C1 segment of cervical spinal cord (tissue), 14 donors: Measurements from ENCODE around the gene GPC3.
"Not testable (repeated sequence)": the region's sequence is repeated elsewhere in the genome, so short reads cannot be mapped to it uniquely, and the experiment has no call there.

Source experiments
- DNase-seq, 14 donors: peaks; one replicate each; lab custom pipeline; 2025; lab: John Stamatoyannopoulos, UW

GPC3 gene

GRCh38 chrX:133892337-133892736, 93.1 kb downstream of the GPC3 start:
- DNase-seq, result no peak

DNA sequence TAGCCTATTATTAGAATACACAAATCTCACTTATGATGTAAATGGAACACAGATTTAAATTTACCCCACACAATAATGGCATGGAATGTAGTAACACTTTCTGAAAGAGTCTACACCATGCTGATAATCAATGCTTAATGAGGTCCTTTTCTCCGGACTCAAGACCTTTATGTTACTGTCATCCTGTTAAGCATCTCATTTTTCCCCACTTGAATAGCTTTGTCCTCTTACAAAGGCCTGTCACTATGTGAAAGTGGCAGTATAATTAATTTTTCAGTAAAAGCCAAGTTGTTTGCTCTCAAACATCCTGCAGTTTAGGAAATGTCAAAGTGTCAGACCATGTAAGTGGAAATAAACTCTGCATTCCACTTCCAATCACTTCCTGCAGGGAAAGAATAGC, 96.4 kb downstream of the GPC3 start:
- DNase-seq, result no peak

DNA sequence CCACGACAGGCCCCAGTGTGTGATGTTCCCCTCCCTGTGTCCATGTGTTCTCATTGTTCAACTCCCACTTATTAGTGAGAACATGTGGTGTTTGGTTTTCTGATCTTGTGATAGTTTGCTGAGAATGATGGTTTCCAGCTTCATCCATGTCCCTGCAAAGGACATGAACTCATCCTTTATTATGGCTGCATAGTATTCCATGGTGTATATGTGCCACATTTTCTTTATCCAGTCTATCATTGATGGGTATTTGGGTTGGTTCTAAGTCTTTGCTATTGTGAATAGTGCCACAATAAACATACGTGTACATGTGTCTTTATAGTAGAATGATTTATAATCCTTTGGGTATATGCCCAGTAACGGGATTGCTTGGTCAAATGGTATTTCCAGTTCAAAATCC, 97.3 kb downstream of the GPC3 start:
- DNase-seq, result not testable (repeated sequence)

- DNase-seq, result no peak
Measured at GRCh38 chrX:133884430-133885394, 100.7 kb downstream of the GPC3 start.

GRCh38 chrX:133881893-133882292, 103.5 kb downstream of the GPC3 start:
- no peak for DNase-seq

- DNase-seq, result no peak
Measured at GRCh38 chrX:133881007-133881406, 104.4 kb downstream of the GPC3 start.

DNA sequence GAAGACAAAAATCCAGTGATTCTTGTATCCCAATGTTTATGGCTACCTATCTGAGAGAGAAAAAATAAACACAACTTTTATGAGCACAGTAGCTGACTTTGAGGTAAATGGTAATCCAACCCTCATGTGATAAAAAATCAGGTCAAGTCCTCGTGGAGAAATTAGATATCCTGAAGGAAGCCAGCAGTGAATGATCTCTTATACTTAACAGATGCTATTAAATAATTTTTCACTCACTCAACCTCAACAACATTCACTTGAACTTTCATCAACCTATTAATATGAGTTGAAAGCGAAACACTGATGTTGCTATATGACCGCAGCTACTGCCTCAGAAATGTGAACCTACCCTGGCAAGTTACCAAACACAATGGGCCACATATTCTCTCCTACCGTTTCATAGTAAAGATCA, 105.4 kb downstream of the GPC3 start:
- DNase-seq, result no peak

DNA sequence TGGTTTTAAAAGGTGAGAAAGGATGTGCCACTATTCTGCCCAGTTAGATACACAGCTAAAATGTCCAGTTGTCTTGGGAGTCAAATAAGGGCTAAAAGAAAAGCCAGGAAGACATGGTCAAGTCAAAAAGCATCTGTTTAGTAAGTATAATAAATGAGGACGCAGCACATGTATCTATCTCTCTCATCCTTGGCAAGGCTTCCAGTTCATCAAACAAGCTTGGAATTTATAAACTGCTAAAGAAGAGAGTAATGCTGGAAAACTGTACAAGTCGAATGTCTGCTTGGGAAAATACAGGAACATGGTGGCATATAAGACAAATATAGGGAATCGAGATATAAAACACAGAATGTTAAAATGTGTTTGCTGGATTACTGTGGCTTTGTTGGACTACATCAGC, 106.7 kb downstream of the GPC3 start:
- no peak for DNase-seq

- DNase-seq, result no peak
Measured at GRCh38 chrX:133876646-133877045, 108.7 kb downstream of the GPC3 start.

- no peak for DNase-seq
Measured at GRCh38 chrX:133869270-133869669, 116.1 kb downstream of the GPC3 start.

- no peak for DNase-seq
Measured at GRCh38 chrX:133868682-133869081, 116.7 kb downstream of the GPC3 start.

DNA sequence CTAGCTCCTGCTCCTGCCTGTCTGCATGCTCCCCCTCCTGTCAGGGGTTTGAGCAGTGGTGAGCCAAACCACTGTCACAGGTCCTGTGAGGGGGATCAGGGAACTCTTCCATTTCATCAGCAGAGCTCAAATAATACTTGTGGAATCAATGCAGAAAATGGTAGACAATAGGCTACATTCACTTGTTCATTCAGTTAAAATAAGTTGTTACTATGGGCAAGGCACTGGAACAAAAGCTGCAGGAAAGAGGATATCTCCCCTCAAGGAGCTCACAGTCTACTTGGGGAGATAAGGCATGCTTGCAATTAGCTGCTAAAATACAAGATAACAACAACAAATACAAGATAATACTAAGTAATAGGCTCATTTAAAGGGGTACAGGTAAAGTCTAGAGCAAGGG, 117.1 kb downstream of the GPC3 start:
- no peak for DNase-seq

- no peak for DNase-seq
Measured at GRCh38 chrX:133865761-133866471, 119.5 kb downstream of the GPC3 start.

- DNase-seq, result no peak
Measured at GRCh38 chrX:133864236-133864635, 121.2 kb downstream of the GPC3 start.

- no peak for DNase-seq
Measured at GRCh38 chrX:133859860-133860259, 125.5 kb downstream of the GPC3 start.

GRCh38 chrX:133859336-133859735, 126.1 kb downstream of the GPC3 start:
- DNase-seq, result no peak

DNA sequence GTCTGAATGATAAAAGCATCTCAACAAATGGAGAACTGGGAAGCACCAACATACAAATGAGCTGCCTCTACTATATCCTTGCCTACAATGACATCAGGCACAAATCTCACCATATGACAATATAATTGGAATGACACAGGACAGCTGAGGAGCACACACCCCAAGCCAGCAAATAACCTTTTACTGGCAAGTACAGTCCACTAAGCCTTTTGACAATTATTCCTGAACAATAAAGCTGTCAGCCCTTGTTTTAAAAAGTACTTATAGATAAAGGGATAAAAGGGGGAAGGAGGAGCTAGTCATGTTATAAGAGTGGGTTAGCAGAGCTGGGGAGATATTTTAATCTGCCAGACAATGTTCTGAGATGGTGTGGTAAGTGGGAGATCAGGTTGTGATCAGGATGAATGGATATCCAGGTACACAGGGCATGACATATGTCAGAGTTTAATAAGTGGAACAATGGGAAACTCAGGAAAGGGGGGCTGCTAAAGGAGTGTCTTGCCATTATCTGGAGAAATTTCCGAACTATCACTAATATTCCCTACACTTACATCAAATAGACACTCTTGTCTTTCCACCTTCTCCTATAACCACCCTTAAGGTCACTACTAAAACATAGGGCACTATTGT, 127.6 kb downstream of the GPC3 start:
- DNase-seq, result no peak

DNA sequence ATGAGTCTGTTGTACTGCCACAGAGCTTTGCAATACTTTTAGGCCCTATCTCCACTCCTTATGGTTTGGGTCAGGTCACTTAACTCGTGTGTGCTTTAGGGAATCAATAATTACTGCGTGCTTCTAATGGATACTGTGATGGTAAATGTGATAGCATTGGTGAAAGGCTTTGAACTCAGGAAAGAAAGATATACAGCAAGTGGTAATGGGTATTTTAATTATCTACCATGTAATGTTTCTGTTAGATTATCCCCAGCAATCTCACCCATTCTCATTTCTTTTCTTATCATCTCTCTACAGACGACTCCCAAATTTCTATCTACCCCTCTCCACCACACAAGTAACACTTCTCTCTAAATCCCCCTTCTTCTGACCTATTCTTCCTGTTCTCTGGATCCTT, 128.6 kb downstream of the GPC3 start:
- no peak for DNase-seq

GRCh38 chrX:133854290-133854689, 131.1 kb downstream of the GPC3 start:
- DNase-seq, result no peak

DNA sequence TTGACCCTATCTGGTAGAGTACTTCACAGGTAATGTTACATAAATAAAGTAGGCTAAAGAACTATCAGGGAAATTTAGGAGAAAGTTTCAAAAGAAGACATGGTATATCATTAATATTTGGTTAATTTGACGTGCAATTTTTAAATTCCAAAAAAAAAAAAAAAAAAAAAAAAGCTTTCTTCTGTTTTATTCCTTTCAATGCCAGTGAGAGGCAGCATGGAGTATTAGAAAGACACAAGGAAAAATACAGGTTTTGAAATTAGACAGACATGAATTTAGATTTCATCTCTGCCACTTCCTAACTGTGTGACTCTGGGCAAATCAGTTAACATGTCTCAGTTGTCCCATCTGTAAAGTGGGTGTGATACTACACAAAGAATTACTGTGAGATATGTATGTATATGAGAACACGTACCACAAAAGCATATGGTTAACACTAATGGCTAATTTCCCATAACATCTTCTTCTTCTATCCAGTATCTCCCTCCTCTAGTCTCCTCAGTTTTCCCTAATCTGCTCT, 132.5 kb downstream of the GPC3 start:
- DNase-seq, result no peak

DNA sequence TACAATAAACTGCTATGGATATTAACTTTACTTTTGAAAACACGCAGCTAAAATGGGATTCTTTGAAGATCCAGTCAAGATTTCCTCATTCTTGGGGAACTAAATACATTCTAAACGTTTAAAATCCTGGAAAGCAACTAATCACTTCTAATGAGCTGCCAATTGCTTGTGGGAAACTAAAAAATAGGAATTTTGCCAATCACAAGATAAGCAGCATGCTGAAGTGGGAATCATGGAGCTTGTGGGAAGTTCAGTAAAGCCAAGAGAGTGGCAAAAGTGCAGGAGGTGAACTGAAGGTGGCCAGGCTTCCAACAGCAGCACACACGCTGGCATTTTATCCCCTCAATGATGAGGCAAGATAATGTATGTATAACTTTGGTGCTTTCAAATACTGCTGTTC, 133.0 kb downstream of the GPC3 start:
- no peak for DNase-seq

DNA sequence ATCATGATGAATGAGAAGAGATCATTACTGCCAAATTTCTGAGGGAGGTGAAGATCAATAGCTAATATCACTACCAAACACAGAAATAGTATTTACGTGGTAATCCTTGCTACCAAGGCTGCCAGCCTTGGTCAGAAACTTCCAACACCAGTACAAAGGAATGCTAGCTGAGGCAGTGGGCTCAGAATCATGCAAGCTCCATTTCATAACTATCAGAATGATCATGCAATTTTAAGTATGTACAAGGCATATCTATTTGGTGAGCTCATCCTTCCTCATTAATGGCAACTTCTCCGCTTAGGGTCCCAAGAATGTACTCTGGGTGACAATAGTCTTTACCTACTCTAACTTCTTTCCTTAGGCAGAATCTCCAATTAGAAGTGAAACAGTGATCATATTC, 135.0 kb downstream of the GPC3 start:
- no peak for DNase-seq
